Measurements from ENCODE around the gene MFSD12. TPM values are rescaled to one million over a fixed set of nuclear protein-coding genes. Genes with fewer than 3 reads are reported as not detected.

MFSD12 gene
- total and polyA plus RNA-seq, 4 donors, result 9.5 to 47.7 (median 37.3) TPM

GRCh38 chr19:3519126-3519525, 38.3 kb downstream of the MFSD12 start:
- DNase-seq, result no peak
- Histone ChIP-seq H3K9me3 (ENCODE audit: control insufficient read depth, low read length) (no peaks in the 10 kb centered on the region), H3K4me1 (ENCODE audit: control insufficient read depth in 1 of 2, insufficient read depth in 2 of 2, low read length in 2 of 2) (no peaks in the 10 kb centered on the region), H3K27ac (ENCODE audit: low read depth in 1 of 2, low read length in 2 of 2) (no peak overlapping the region), H3K27me3 (ENCODE audit: control insufficient read depth in 1 of 2, insufficient read depth in 2 of 2, low read length in 1 of 2) (no peaks in the 10 kb centered on the region), H3K36me3 (ENCODE audit: control insufficient read depth in 1 of 2, insufficient read depth in 2 of 2, low read length in 1 of 2) (no peaks in the 10 kb centered on the region), H3K4me3 (ENCODE audit: low read length in 2 of 2) (no peak overlapping the region)
- 80% methylated on average over 12 to 18 of the region's 18 CpGs for WGBS, 2 donors
- ATAC-seq (ENCODE audit: low FRiP score), result no peak
- intact Hi-C loops (cut with DNase I), result no loop called here

- Histone ChIP-seq H3K4me1 (ENCODE audit: control insufficient read depth in 1 of 2, insufficient read depth in 2 of 2, low read length in 2 of 2) (no peaks in the 10 kb centered on the region), H3K4me3 (ENCODE audit: low read length in 2 of 2) (no peak overlapping the region), H3K27ac (ENCODE audit: low read depth in 1 of 2, low read length in 2 of 2) (no peak overlapping the region), H3K36me3 (ENCODE audit: control insufficient read depth in 1 of 2, insufficient read depth in 2 of 2, low read length in 1 of 2) (no peaks in the 10 kb centered on the region), H3K9me3 (ENCODE audit: control insufficient read depth, low read length) (no peaks in the 10 kb centered on the region), H3K27me3 (ENCODE audit: control insufficient read depth in 1 of 2, insufficient read depth in 2 of 2, low read length in 1 of 2) (no peaks in the 10 kb centered on the region)
- intact Hi-C loops (cut with DNase I), result no loop called here
- DNase-seq, result no peak
- 41 to 58% methylated on average over 2 of the region's 2 CpGs for WGBS, 2 donors
- ATAC-seq (ENCODE audit: low FRiP score), result no peak
Observed at GRCh38 chr19:3518659-3519058, 38.7 kb downstream of the MFSD12 start.

- no peaks in the 10 kb centered on the region for H3K9me3 ChIP-seq (ENCODE audit: control insufficient read depth, low read length)
- no peaks in the 10 kb centered on the region for H3K27me3 ChIP-seq (ENCODE audit: control insufficient read depth in 1 of 2, insufficient read depth in 2 of 2, low read length in 1 of 2)
- intact Hi-C loops (cut with DNase I), result no loop called here
- H3K4me1 ChIP-seq (ENCODE audit: control insufficient read depth in 1 of 2, insufficient read depth in 2 of 2, low read length in 2 of 2), result no peaks in the 10 kb centered on the region
- H3K4me3 ChIP-seq (ENCODE audit: low read length in 2 of 2), result no peak overlapping the region
- H3K36me3 ChIP-seq (ENCODE audit: control insufficient read depth in 1 of 2, insufficient read depth in 2 of 2, low read length in 1 of 2), result no peaks in the 10 kb centered on the region
- ATAC-seq (ENCODE audit: low FRiP score) (no peak), DNase-seq (no peak)
- WGBS, 2 donors, result 67 to 75% methylated on average over 10 of the region's 10 CpGs
- no peak overlapping the region for H3K27ac ChIP-seq (ENCODE audit: low read depth in 1 of 2, low read length in 2 of 2)
Observed at GRCh38 chr19:3518255-3518654, 39.1 kb downstream of the MFSD12 start.

GRCh38 chr19:3517638-3518037, 39.7 kb downstream of the MFSD12 start:
- Histone ChIP-seq H3K4me3 (ENCODE audit: low read length in 2 of 2) (no peak overlapping the region), H3K27ac (ENCODE audit: low read depth in 1 of 2, low read length in 2 of 2) (no peak overlapping the region), H3K9me3 (ENCODE audit: control insufficient read depth, low read length) (no peaks in the 10 kb centered on the region), H3K36me3 (ENCODE audit: control insufficient read depth in 1 of 2, insufficient read depth in 2 of 2, low read length in 1 of 2) (no peaks in the 10 kb centered on the region), H3K4me1 (ENCODE audit: control insufficient read depth in 1 of 2, insufficient read depth in 2 of 2, low read length in 2 of 2) (no peaks in the 10 kb centered on the region), H3K27me3 (ENCODE audit: control insufficient read depth in 1 of 2, insufficient read depth in 2 of 2, low read length in 1 of 2) (no peaks in the 10 kb centered on the region)
- WGBS, 2 donors, result 91 to 99% methylated on average over 2 of the region's 2 CpGs
- DNase-seq (no peak), ATAC-seq (ENCODE audit: low FRiP score) (no peak)
- intact Hi-C loops (cut with DNase I), result no loop called here

GRCh38 chr19:3516675-3517207, 40.6 kb downstream of the MFSD12 start:
- Histone ChIP-seq H3K4me1 (ENCODE audit: control insufficient read depth in 1 of 2, insufficient read depth in 2 of 2, low read length in 2 of 2) (no peaks in the 10 kb centered on the region), H3K27me3 (ENCODE audit: control insufficient read depth in 1 of 2, insufficient read depth in 2 of 2, low read length in 1 of 2) (no peaks in the 10 kb centered on the region), H3K4me3 (ENCODE audit: low read length in 2 of 2) (no peak overlapping the region), H3K36me3 (ENCODE audit: control insufficient read depth in 1 of 2, insufficient read depth in 2 of 2, low read length in 1 of 2) (no peaks in the 10 kb centered on the region), H3K9me3 (ENCODE audit: control insufficient read depth, low read length) (no peaks in the 10 kb centered on the region), H3K27ac (ENCODE audit: low read depth in 1 of 2, low read length in 2 of 2) (no peak overlapping the region)
- WGBS, 2 donors, result 19 to 33% methylated on average over 15 of the region's 15 CpGs
- ATAC-seq (ENCODE audit: low FRiP score), result no peak
- DNase-seq, result no peak
- intact Hi-C loops (cut with DNase I), result no loop called here

GRCh38 chr19:3515891-3516422, 41.4 kb downstream of the MFSD12 start:
- H3K27me3 ChIP-seq (ENCODE audit: control insufficient read depth in 1 of 2, insufficient read depth in 2 of 2, low read length in 1 of 2), result no peaks in the 10 kb centered on the region
- H3K27ac ChIP-seq (ENCODE audit: low read depth in 1 of 2, low read length in 2 of 2), result no peak overlapping the region
- WGBS, 2 donors, result 72 to 79% methylated on average over 15 of the region's 15 CpGs
- no peaks in the 10 kb centered on the region for H3K4me1 ChIP-seq (ENCODE audit: control insufficient read depth in 1 of 2, insufficient read depth in 2 of 2, low read length in 2 of 2)
- H3K9me3 ChIP-seq (ENCODE audit: control insufficient read depth, low read length), result no peaks in the 10 kb centered on the region
- DNase-seq, result no peak
- intact Hi-C loops (cut with DNase I), result no loop called here
- no peak for ATAC-seq (ENCODE audit: low FRiP score)
- H3K36me3 ChIP-seq (ENCODE audit: control insufficient read depth in 1 of 2, insufficient read depth in 2 of 2, low read length in 1 of 2), result no peaks in the 10 kb centered on the region
- no peak overlapping the region for H3K4me3 ChIP-seq (ENCODE audit: low read length in 2 of 2)

GRCh38 chr19:3514930-3515329, 42.5 kb downstream of the MFSD12 start:
- H3K4me1 ChIP-seq (ENCODE audit: control insufficient read depth in 1 of 2, insufficient read depth in 2 of 2, low read length in 2 of 2), result no peaks in the 10 kb centered on the region
- 90 to 91% methylated on average over 12 of the region's 12 CpGs for WGBS, 2 donors

GRCh38 chr19:3513229-3514140, 43.9 kb downstream of the MFSD12 start:
- Histone ChIP-seq H3K4me3 (ENCODE audit: low read length in 2 of 2) (no peak overlapping the region), H3K27me3 (ENCODE audit: control insufficient read depth in 1 of 2, insufficient read depth in 2 of 2, low read length in 1 of 2) (no peaks in the 10 kb centered on the region), H3K27ac (ENCODE audit: low read depth in 1 of 2, low read length in 2 of 2) (no peak overlapping the region), H3K4me1 (ENCODE audit: control insufficient read depth in 1 of 2, insufficient read depth in 2 of 2, low read length in 2 of 2) (no peaks in the 10 kb centered on the region), H3K36me3 (ENCODE audit: control insufficient read depth in 1 of 2, insufficient read depth in 2 of 2, low read length in 1 of 2) (peaks cover 0 to 2% of the 10 kb centered on the region in 2 donors), H3K9me3 (ENCODE audit: control insufficient read depth, low read length) (no peaks in the 10 kb centered on the region)
- no peak for ATAC-seq (ENCODE audit: low FRiP score)
- no peak for DNase-seq
- intact Hi-C loops (cut with DNase I), result no loop called here
- 68 to 72% methylated on average over 23 of the region's 23 CpGs for WGBS, 2 donors

More at GRCh38 chr19:3514930-3515329, 42.5 kb downstream of the MFSD12 start:
- H3K27ac ChIP-seq (ENCODE audit: low read depth in 1 of 2, low read length in 2 of 2), result no peak overlapping the region
- DNase-seq (no peak), ATAC-seq (ENCODE audit: low FRiP score) (no peak)
- intact Hi-C loops (cut with DNase I), result no loop called here
- no peaks in the 10 kb centered on the region for H3K27me3 ChIP-seq (ENCODE audit: control insufficient read depth in 1 of 2, insufficient read depth in 2 of 2, low read length in 1 of 2)
- H3K9me3 ChIP-seq (ENCODE audit: control insufficient read depth, low read length), result no peaks in the 10 kb centered on the region
- H3K36me3 ChIP-seq (ENCODE audit: control insufficient read depth in 1 of 2, insufficient read depth in 2 of 2, low read length in 1 of 2), result no peaks in the 10 kb centered on the region
- no peak overlapping the region for H3K4me3 ChIP-seq (ENCODE audit: low read length in 2 of 2)

Measured in aorta (tissue), 5 donors.